NOMO-1 (cell line): ENCODE data around the gene ESYT2.

Source experiments
- DNase-seq, 2 experiments: peaks; one replicate each; lab custom pipeline; 2025; ENCODE audit not compliant: unreplicated experiment in 2 of 2; lab: John Stamatoyannopoulos, UW

ESYT2 gene

DNA sequence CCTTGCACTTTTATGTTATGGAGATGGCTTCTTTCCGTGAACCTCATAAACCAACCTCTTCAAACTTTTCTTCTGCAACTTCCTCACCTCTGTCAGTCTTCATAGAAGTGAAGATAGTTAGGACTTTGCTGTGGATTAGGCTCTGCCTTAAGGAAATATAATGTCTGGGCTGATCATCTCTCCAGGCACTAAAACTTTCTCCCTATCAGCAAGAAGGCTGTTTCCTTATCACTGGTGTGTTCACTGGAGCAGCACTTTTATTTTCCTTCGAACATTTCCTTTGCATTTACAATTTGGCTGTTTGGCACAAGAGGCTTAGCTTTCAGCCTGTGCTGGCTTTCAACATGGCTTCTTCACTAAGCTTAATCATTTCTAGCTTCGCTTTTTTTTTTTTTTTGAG, 52.8 kb downstream of the ESYT2 start:
- DNase-seq: no peak

GRCh38 chr7:158774952-158775351, 54.4 kb downstream of the ESYT2 start:
- no peak for DNase-seq

DNA sequence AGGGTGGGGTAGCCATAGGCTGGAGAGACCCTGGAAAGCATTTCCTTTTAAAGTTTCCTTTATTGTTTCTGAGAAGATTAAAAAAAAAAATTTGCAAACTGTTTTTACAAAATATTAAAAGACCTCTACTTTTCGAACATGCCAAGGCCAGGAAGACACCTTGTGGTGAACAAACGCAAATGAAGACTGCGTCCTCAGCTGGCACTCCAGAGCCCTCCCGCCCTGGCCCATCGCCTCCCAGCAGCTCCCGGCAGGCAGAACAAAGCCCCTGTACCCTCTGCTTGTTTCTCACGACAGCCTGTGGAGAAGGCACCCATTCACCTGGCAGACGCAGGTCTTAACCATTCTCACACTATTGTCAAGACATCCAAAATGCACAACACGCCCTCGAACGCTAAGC, 56.4 kb downstream of the ESYT2 start:
- no peak for DNase-seq

- no peak for DNase-seq
Observed at GRCh38 chr7:158771213-158771834, 58.0 kb downstream of the ESYT2 start.

DNA sequence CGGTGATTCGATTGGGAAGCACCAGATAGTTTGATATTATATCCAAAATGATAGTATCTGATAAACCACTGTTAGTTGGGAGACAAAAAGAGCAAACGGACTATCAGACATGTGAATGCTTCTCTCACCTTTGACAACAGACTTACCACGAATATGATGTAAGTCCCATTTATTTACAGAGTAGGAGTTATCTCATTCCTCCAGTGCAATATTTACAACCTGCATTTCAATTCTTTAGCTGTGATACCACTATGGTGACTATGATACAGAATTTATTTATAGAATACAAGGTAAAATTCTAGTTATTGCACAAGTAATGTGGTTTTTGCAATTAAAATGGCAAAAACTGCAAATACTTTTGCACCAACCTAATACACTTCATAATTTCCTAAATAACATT, 61.6 kb downstream of the ESYT2 start:
- DNase-seq: no peak

DNA sequence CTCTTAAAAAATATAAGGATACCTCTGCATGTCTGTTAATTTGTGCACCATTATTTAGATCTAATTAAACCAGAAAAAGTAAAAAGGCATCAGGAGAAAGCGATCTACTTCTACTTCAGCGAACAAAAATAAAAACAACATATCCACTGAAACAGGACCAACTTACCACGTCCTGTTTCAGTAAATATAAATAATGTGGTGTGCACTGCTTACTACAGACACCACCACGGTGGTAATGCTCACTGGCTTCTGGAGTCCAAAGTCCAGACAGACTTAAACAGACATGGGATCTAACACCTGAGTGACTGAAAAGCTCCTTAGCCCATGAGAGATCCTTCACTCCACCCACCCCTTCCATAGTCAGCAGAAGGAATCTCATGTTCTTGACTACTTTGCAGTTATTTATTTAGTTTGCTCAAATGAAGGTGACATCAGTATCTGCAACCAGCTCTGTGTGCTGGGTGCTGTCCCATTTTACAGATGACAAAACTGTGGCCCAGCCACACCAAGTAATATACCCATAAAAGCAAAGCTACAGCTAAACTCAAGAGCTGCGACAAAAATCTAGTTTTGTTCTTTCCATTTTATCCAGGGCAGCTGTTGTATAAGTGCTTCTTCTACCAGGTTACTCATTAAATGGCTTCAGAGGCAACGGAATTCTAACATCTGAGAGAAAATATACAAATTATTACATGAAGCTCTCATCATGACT, 62.6 kb downstream of the ESYT2 start:
- no peak for DNase-seq

DNA sequence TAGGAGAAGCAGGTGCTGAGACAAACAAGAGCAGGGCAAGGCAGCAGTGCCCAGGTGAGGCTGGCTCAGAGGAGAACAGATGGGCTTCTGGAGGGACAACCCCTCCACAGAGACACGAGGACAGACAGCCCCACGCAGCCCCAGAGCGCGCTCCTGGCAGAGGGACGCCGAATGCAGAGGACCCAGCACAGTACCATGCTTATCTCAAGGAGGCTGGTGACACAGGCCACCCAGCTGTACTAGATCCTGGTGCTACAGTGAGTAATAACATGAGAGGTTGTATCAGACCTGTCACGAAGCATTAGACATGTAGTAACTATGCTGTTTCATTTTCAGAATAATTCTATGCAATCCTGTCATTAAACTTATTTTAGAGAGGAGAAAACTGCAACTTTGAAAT, 64.3 kb downstream of the ESYT2 start:
- no peak for DNase-seq

- no peak for DNase-seq
Observed at GRCh38 chr7:158763454-158764033, 65.8 kb downstream of the ESYT2 start.

DNA sequence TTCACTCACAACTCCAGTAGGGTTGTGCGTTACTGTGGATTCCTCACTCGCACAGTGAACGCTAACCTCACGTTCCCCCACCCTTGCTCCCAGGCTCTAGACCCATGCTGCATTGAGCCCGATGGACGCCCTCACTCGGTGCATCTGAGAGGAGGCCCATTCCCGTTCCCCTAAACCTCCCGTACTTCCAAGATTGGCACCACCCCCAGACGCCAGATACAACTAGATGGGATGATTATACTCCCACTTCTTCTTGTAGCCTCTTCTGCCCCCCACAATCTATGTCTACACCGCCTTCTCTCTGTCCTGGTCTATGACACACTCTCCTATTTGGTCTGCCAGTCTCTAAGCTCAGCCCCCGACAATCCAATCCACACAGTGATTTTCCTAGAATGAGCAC, 67.4 kb downstream of the ESYT2 start:
- DNase-seq: no peak

- DNase-seq: no peak
Observed at GRCh38 chr7:158760936-158761335, 68.4 kb downstream of the ESYT2 start.

DNA sequence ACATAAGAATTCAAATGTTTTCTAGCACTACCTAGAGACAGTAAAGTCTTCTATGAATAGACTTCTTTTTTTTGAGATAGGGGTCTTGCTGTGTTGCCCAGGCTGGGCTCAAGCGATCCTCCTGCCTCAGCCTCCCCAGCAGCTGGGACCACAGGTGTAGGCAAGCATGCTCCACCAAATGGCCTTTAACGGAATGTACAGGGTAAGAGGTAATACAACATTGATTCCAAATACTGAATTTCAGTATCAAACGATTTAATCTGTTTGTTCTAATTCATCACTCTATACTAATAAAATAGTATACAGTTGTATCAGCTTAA, 68.9 kb downstream of the ESYT2 start:
- no peak for DNase-seq

- DNase-seq: no peak
Observed at GRCh38 chr7:158759749-158760444, 69.4 kb downstream of the ESYT2 start.

GRCh38 chr7:158759245-158759614, 70.1 kb downstream of the ESYT2 start:
- no peak for DNase-seq

- no peak for DNase-seq
Observed at GRCh38 chr7:158758586-158759244, 70.6 kb downstream of the ESYT2 start.

DNA sequence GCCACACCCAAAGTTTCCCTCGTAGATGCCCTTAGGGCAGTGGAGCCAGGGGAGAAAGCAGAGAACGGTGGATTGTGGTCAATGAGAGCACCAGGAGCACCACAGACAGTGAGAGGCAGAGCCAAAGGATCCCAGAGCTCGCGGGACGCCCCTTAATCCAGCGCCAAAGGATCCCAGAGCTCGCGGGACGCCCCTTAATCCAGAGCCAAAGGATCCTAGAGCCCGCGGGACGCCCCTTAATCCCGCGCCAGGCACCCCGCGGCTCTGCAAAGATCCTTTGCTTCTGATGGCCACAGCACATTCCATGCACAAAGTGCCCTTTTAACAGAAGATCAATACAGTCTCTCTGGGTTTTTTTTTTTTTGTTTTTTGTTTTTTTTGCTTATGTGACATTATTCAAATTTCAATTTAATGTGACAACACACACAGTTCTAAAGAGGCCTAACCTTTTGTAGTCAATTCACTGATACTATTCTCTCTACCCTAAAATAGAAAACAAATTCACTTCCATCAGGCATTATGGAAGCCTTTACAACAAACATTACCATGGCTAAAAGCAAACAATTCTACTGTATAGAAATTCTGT, 71.8 kb downstream of the ESYT2 start:
- DNase-seq: no peak

- DNase-seq: no peak
Observed at GRCh38 chr7:158754746-158755444, 74.4 kb downstream of the ESYT2 start.

DNA sequence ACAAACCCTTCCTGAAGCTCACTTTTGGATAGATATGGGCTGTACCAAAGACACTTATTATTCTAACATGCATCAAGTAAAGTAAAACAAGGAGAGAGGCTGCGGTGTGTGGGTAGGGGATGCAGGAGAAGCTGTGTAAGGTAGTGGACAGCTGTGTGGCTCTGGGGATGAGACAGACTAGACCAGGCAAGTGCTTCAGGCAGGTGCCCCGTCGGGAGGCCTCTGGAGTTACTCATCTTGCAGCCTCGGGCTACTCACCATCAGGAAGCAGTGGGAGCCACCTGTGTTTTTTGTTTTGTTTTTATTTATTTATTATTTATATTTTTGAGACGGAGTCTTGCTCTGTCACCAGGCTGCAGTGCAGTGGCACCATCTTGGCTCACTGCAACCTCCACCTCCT, 75.4 kb downstream of the ESYT2 start:
- no peak for DNase-seq

DNA sequence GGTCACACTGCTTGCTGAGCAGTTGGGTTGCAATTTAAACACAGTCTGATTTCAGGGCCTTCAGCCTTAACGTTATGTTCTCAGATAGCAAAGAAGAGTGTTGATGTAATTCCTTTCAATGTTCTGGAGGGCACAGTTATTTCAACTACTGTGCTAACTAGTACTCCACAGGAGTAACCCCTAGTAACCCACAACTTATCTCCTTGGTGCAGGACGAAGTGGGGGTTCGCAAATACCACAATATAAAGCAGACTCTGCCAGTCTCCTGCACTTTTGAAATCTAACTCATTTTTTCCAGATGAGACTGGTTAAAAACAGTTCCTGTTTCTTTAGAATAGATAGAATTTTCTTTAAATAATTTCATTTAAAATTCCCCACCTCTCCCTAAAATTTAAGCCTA, 77.6 kb downstream of the ESYT2 start:
- DNase-seq: no peak

- DNase-seq: no peak
Observed at GRCh38 chr7:158751199-158751598, 78.1 kb downstream of the ESYT2 start.

GRCh38 chr7:158750702-158751101, 78.6 kb downstream of the ESYT2 start:
- DNase-seq: no peak
